HepG2 (cell line): ENCODE data around the gene LCE1E. TPM values are rescaled to one million over a fixed set of nuclear protein-coding genes. Genes with fewer than 3 reads are reported as not detected.

Experiments used
- ATAC-seq: fragments of 200-7000 bp; cut with Tn5 transposase; 3 replicates; pipeline ENCODE4 v1.9.1; 2020; ENCODE audit warnings: mild to moderate bottlenecking, moderate library complexity
- BruUV-seq: library from RNA; stranded (reverse); fragments of 400-500 nt; replicated peaks from 2 replicates; lab custom pipeline; 2021; lab: Mats Ljungman, UMichigan
- CTCF ChIA-PET: fragments of 300-600 bp; formaldehyde crosslinking; extraction: SDS; loops from one replicate; lab custom pipeline; 2021; ENCODE audit warnings: low total read pairs, inconsistent platforms, low intra/inter-chr PET ratio; lab: Yijun Ruan, JAX
- POLR2A ChIA-PET: fragments of 350-600 bp; sonication (Branson Sonifier 250); formaldehyde crosslinking; loops from one replicate; lab custom pipeline; 2020; ENCODE audit warnings: antibody characterized with exemption, inconsistent platforms; lab: Yijun Ruan, JAX
- DNase-seq: peaks from one replicate; pipeline ENCODE4 v3.0.0-alpha.2; 2015; ENCODE audit warnings: low spot score
- FAIRE-seq: peaks from 3 replicates; lab custom pipeline; 2011; peaks lifted over from hg19 to GRCh38; lab: Jason Lieb, UNC
- H2AFZ ChIP-seq: one replicate; pipeline ENCODE4 v1.6.1; 2011; ENCODE audit warnings: low read length, inconsistent platforms
- H3K27ac ChIP-seq: fragments of 300-600 bp; 3 replicates; pipeline ENCODE4 v1.8.0; 2011; ENCODE audit warnings: mixed run types, mild to moderate bottlenecking, mixed read lengths, low read length, inconsistent platforms; ENCODE audit not compliant: insufficient read depth; ENCODE audit errors: extremely low read length
- H3K27me3 ChIP-seq, 2 experiments: fragments of 200-600 bp in 1 of 2; 2 replicates in 1 of 2; 3 replicates in 1 of 2; pipeline versions ENCODE4 v1.6.0 to v1.8.0; 2011; ENCODE audit warnings: low read length in 2 of 2, mild to moderate bottlenecking in 2 of 2, moderate library complexity in 2 of 2, inconsistent platforms in 1 of 2; ENCODE audit not compliant: insufficient read depth in 2 of 2, control insufficient read depth in 1 of 2
- H3K36me3 ChIP-seq, 2 experiments: fragments of 200-600 bp in 1 of 2; replicated peaks in 1 of 2; 2 replicates in 1 of 2; 3 replicates in 1 of 2; pipeline versions ENCODE4 v1.5.1 to v1.8.0; 2011; ENCODE audit warnings: low read length in 2 of 2, inconsistent platforms in 1 of 2; ENCODE audit not compliant: insufficient read depth in 2 of 2, control insufficient read depth in 1 of 2
- H3K4me1 ChIP-seq: 2 replicates; pipeline ENCODE4 v1.5.1; 2012; ENCODE audit warnings: low read length, inconsistent platforms; ENCODE audit not compliant: insufficient read depth
- H3K4me2 ChIP-seq: 2 replicates; pipeline ENCODE4 v1.6.0; 2011; ENCODE audit warnings: low read depth, low read length, inconsistent platforms
- H3K4me3 ChIP-seq, 3 experiments: fragments of 200-600 bp in 1 of 3; sonication (generic), shearing (Covaris generic) in 1 of 3; replicated peaks in 1 of 3; 2 replicates each; pipeline ENCODE4 v1.5.1; 2011 to 2016; ENCODE audit warnings: low read length in 3 of 3, inconsistent platforms in 2 of 3, low read depth in 2 of 3, mild to moderate bottlenecking in 2 of 3, control low read depth in 1 of 3, mixed read lengths in 1 of 3; ENCODE audit not compliant: insufficient read depth in 1 of 3
- H3K79me2 ChIP-seq: one replicate; pipeline ENCODE4 v1.6.1; 2011; ENCODE audit warnings: low read length, inconsistent platforms; ENCODE audit not compliant: insufficient read depth
- H3K9ac ChIP-seq: 2 replicates; pipeline ENCODE4 v1.6.0; 2011; ENCODE audit warnings: mild to moderate bottlenecking, low read depth, low read length, inconsistent platforms; ENCODE audit not compliant: insufficient read depth
- H3K9me3 ChIP-seq: 2 replicates; pipeline ENCODE4 v1.5.1; 2012; ENCODE audit warnings: mild to moderate bottlenecking, low read length
- H4K20me1 ChIP-seq: 2 replicates; pipeline ENCODE4 v1.6.0; 2011; ENCODE audit warnings: inconsistent platforms, mild to moderate bottlenecking, low read length, moderate library complexity; ENCODE audit not compliant: insufficient read depth
- MED1 ChIP-seq: sonication (generic); formaldehyde crosslinking; IDR thresholded peaks from 2 replicates; pipeline ENCODE4 v1.4.0; 2020; ENCODE audit warnings: missing genetic modification reagents
- MEIS1 ChIP-seq: sonication (generic); formaldehyde crosslinking; IDR thresholded peaks from 2 replicates; pipeline ENCODE4 v1.9.0; 2021; ENCODE audit warnings: mild to moderate bottlenecking, missing genetic modification reagents, moderate library complexity, borderline replicate concordance
- MIER3 ChIP-seq: IDR thresholded peaks from 2 replicates; pipeline ENCODE4 v1.6.1; 2016; ENCODE audit warnings: missing compliant biosample characterization, borderline replicate concordance
- PAX8 ChIP-seq: sonication (generic); formaldehyde crosslinking; IDR thresholded peaks from 2 replicates; pipeline ENCODE4 v1.8.0; 2022; ENCODE audit warnings: mild to moderate bottlenecking, missing genetic modification reagents, borderline replicate concordance
- REPIN1 ChIP-seq: sonication (generic); formaldehyde crosslinking; IDR thresholded peaks from 2 replicates; pipeline ENCODE4 v1.8.0; 2022; ENCODE audit warnings: missing genetic modification reagents, low read depth, mild to moderate bottlenecking, borderline replicate concordance
- ZNF10 ChIP-seq: sonication (generic); formaldehyde crosslinking; IDR thresholded peaks from 2 replicates; pipeline ENCODE4 v1.4.0; 2020; ENCODE audit warnings: mild to moderate bottlenecking, low read depth, missing genetic modification reagents, borderline replicate concordance
- ZNF256 ChIP-seq: sonication (generic); formaldehyde crosslinking; conservative IDR thresholded peaks from 2 replicates; pipeline ENCODE4 v1.4.0; 2020; ENCODE audit warnings: missing genetic modification reagents
- ZNF329 ChIP-seq: sonication (generic); formaldehyde crosslinking; IDR thresholded peaks from 2 replicates; pipeline ENCODE4 v1.9.0; 2021; ENCODE audit warnings: low read depth, mild to moderate bottlenecking, missing genetic modification reagents
- ZNF441 ChIP-seq: sonication (generic); formaldehyde crosslinking; IDR thresholded peaks from 2 replicates; pipeline ENCODE4 v1.7.0; 2021; ENCODE audit warnings: missing genetic modification reagents, borderline replicate concordance
- ZNF550 ChIP-seq: sonication (generic); formaldehyde crosslinking; IDR thresholded peaks from 2 replicates; pipeline ENCODE4 v1.4.0; 2020; ENCODE audit warnings: mild to moderate bottlenecking, missing genetic modification reagents, borderline replicate concordance
- ZNF598 ChIP-seq: sonication (generic); formaldehyde crosslinking; IDR thresholded peaks from 2 replicates; pipeline ENCODE4 v1.5.1; 2020; ENCODE audit warnings: mild to moderate bottlenecking, missing genetic modification reagents, borderline replicate concordance
- ZNF749 ChIP-seq: sonication (generic); formaldehyde crosslinking; IDR thresholded peaks from 2 replicates; pipeline ENCODE4 v1.8.0; 2022; ENCODE audit warnings: mild to moderate bottlenecking, missing genetic modification reagents, moderate library complexity, borderline replicate concordance
- ZNF781 ChIP-seq: sonication (generic); formaldehyde crosslinking; IDR thresholded peaks from 2 replicates; pipeline ENCODE4 v1.5.1; 2020; ENCODE audit warnings: borderline replicate concordance, mild to moderate bottlenecking, missing genetic modification reagents; ENCODE audit errors: not compliant biosample characterization
- WGBS: methylation state at CpG from one replicate; pipeline ENCODE4 v1.1.6; 2017; ENCODE audit warnings: low lambda C conversion rate; 5-methylcytosine and 5-hydroxymethylcytosine counted together
- in situ Hi-C: cut with HindIII; loops from 2 replicates; pipeline ENCODE4 v1.10.0; 2017; ENCODE audit warnings: low pct_unique_long_range_greater_than_20kb; ENCODE audit not compliant: extremely low pct_ligation_motif_present
- intact Hi-C: fragments of 100-400 bp; cut with micrococcal nuclease; formaldehyde crosslinking; loops from one replicate; pipeline ENCODE4 v1.10.0; 2022; ENCODE audit not compliant: unreplicated experiment
- polyA plus RNA-seq, 8 experiments: library from polyadenylated mRNA; depleted of rRNA in 3 of 8; stranded (reverse) in 7 of 8; unstranded in 1 of 8; fragments of >200 nt; fragmentation: Illumina TruSeq in 4 of 8; extraction: Trizol in 4 of 8; gene quantifications; 2 replicates each; pipeline versions ENCODE4 v1.2.1 to v1.2.3, GENCODE V29; 2011 to 2016; ENCODE audit warnings: low read depth in 4 of 8, missing spikeins in 1 of 8, mixed read lengths in 1 of 8; ENCODE audit not compliant: insufficient read depth in 1 of 8
- total RNA-seq, 5 experiments: library from RNA; depleted of rRNA; stranded (reverse); fragments of >200 nt; fragmentation: Illumina TruSeq; extraction: Trizol; gene quantifications; 2 replicates each; pipeline ENCODE4 v1.2.3, GENCODE V29; 2016; ENCODE audit warnings: low read depth in 1 of 5
- TF ChIP-seq, protein P1 (sequence below): sonication (generic); formaldehyde crosslinking; IDR thresholded peaks from 2 replicates; pipeline ENCODE4 v1.4.0; 2020; ENCODE audit warnings: missing genetic modification reagents, borderline replicate concordance
- TF ChIP-seq, protein P2 (sequence below): IDR thresholded peaks from 2 replicates; pipeline ENCODE4 v1.6.1; 2012; ENCODE audit warnings: inconsistent platforms
- TF ChIP-seq, protein P3 (sequence below): sonication (generic); formaldehyde crosslinking; IDR thresholded peaks from 2 replicates; pipeline ENCODE4 v1.5.0; 2020; ENCODE audit warnings: mild to moderate bottlenecking, missing genetic modification reagents
- TF ChIP-seq, protein P4 (sequence below): sonication (generic); formaldehyde crosslinking; conservative IDR thresholded peaks from 2 replicates; pipeline ENCODE4 v1.5.0; 2020; ENCODE audit warnings: missing genetic modification reagents
- TF ChIP-seq, protein P5 (sequence below): sonication (generic); formaldehyde crosslinking; IDR thresholded peaks from 2 replicates; pipeline ENCODE4 v1.8.0; 2022; ENCODE audit warnings: missing genetic modification reagents, mild to moderate bottlenecking, inconsistent platforms, borderline replicate concordance

The LCE1E gene
- total and polyA plus RNA-seq, 2 of the 13 experiments (the other 11 are each of a cell fraction or from before 2014, with no cell fraction given): 0.12 TPM; not detected in 1

DNA sequence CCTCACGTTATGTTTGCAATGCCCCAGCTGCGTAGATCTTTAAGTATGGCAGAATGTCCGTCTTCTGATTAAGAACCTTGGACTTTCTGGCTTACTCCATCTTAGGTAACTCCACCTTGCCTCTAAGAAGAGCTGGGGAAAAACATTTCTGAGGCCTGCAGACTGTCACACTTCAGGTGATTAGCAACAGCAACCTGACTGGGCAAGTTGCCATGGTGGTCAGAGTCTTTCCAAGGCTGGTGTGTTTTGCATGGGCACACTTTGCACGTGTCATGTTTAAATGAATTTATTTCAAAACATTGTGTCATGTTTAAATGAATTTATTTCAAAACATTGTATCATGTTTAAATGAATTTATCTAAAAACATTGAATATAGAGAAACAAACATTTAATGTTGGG is 27.4 kb upstream of the LCE1E start:
- no peaks in the 10 kb centered on the region for H3K4me1 ChIP-seq
- no TSS peak for BruUV-seq
- in situ Hi-C loops: no loop called here
- 0% methylated on average over 1 of the region's 4 CpGs for WGBS
- no peak overlapping the region for H3K27ac ChIP-seq
- H3K4me2 ChIP-seq: no peak overlapping the region
- FAIRE-seq: no peak
- no peak overlapping the region for H2AFZ ChIP-seq
- H4K20me1 ChIP-seq: no peaks in the 10 kb centered on the region
- POLR2A ChIA-PET: no interaction called here
- no peaks in the 10 kb centered on the region for H3K27me3 ChIP-seq
- intact Hi-C loops: no loop called here
- H3K36me3 ChIP-seq: no peaks in the 10 kb centered on the region
- no peak overlapping the region for H3K9ac ChIP-seq
- H3K4me3 ChIP-seq: no peak overlapping the region
- CTCF ChIA-PET: no interaction called here
- no peak for DNase-seq
- no peaks in the 10 kb centered on the region for H3K79me2 ChIP-seq
- ATAC-seq: no peak
- no peaks in the 10 kb centered on the region for H3K9me3 ChIP-seq
- TF ChIP-seq ZNF781 (CRISPR knock-in tag) (no peak), ZNF598 (CRISPR knock-in tag) (no peak), MED1 (CRISPR knock-in tag) (no peak), MIER3 (CRISPR knock-in tag) (no peak), ZNF550 (CRISPR knock-in tag) (no peak), ZNF10 (no peak), MEIS1 (CRISPR knock-in tag) (no peak), REPIN1 (CRISPR knock-in tag) (no peak), ZNF329 (CRISPR knock-in tag) (no peak), ZNF441 (no peak), PAX8 (CRISPR knock-in tag) (no peak), ZNF749 (CRISPR knock-in tag) (no peak), ZNF256 (no peak)
- TF ChIP-seq, protein P1, sequence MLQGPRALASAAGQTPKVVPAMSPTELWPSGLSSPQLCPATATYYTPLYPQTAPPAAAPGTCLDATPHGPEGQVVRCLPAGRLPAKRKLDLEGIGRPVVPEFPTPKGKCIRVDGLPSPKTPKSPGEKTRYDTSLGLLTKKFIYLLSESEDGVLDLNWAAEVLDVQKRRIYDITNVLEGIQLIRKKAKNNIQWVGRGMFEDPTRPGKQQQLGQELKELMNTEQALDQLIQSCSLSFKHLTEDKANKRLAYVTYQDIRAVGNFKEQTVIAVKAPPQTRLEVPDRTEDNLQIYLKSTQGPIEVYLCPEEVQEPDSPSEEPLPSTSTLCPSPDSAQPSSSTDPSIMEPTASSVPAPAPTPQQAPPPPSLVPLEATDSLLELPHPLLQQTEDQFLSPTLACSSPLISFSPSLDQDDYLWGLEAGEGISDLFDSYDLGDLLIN (CRISPR knock-in tag): no peak
- TF ChIP-seq, protein P2, sequence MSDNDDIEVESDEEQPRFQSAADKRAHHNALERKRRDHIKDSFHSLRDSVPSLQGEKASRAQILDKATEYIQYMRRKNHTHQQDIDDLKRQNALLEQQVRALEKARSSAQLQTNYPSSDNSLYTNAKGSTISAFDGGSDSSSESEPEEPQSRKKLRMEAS: no peak
- TF ChIP-seq, protein P3, sequence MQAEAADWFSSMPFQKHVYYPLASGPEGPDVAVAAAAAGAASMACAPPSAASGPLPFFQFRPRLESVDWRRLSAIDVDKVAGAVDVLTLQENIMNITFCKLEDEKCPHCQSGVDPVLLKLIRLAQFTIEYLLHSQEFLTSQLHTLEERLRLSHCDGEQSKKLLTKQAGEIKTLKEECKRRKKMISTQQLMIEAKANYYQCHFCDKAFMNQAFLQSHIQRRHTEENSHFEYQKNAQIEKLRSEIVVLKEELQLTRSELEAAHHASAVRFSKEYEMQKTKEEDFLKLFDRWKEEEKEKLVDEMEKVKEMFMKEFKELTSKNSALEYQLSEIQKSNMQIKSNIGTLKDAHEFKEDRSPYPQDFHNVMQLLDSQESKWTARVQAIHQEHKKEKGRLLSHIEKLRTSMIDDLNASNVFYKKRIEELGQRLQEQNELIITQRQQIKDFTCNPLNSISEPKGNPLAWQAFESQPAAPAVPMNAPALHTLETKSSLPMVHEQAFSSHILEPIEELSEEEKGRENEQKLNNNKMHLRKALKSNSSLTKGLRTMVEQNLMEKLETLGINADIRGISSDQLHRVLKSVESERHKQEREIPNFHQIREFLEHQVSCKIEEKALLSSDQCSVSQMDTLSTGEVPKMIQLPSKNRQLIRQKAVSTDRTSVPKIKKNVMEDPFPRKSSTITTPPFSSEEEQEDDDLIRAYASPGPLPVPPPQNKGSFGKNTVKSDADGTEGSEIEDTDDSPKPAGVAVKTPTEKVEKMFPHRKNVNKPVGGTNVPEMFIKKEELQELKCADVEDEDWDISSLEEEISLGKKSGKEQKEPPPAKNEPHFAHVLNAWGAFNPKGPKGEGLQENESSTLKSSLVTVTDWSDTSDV (CRISPR knock-in tag): no peak
- TF ChIP-seq, protein P4, sequence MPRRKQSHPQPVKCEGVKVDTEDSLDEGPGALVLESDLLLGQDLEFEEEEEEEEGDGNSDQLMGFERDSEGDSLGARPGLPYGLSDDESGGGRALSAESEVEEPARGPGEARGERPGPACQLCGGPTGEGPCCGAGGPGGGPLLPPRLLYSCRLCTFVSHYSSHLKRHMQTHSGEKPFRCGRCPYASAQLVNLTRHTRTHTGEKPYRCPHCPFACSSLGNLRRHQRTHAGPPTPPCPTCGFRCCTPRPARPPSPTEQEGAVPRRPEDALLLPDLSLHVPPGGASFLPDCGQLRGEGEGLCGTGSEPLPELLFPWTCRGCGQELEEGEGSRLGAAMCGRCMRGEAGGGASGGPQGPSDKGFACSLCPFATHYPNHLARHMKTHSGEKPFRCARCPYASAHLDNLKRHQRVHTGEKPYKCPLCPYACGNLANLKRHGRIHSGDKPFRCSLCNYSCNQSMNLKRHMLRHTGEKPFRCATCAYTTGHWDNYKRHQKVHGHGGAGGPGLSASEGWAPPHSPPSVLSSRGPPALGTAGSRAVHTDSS (CRISPR knock-in tag): no peak
- TF ChIP-seq, protein P5, sequence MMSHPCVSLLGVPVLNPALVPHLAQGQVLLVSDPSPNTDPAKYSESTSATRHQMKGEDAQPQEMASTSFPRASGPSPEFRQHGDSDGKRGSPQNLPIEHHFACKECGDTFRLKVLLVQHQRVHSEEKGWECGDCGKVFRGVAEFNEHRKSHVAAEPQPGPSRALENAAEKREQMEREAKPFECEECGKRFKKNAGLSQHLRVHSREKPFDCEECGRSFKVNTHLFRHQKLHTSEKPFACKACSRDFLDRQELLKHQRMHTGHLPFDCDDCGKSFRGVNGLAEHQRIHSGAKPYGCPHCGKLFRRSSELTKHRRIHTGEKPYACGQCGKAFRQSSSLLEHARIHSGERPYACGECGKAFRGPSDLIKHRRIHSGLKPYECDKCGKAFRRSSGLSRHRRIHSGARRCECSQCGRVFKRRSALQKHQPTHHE: no peak
